Vagina (tissue), 2 donors: ENCODE results near the gene MTMR8.

ENCODE experiments used
- CTCF ChIP-seq, 3 experiments: fragments of 450-650 bp in 2 of 3; fragments of 200-600 bp in 1 of 3; sonication (generic) in 1 of 3; IDR thresholded peaks; one replicate each; pipeline ENCODE4 v1.5.1; 2017 to 2019; ENCODE audit warnings: antibody characterized with exemption in 3 of 3, mild to moderate bottlenecking in 2 of 3, moderate library complexity in 2 of 3
- POLR2A ChIP-seq, 2 donors: fragments of 450-650 bp; IDR thresholded peaks; one replicate each; pipeline ENCODE4 v1.6.1; 2017; ENCODE audit warnings: antibody characterized with exemption in 2 of 2, mild to moderate bottlenecking in 2 of 2, moderate library complexity in 2 of 2
- POLR2AphosphoS5 ChIP-seq, 2 donors: sonication (generic); formaldehyde crosslinking; IDR thresholded peaks; one replicate each; pipeline ENCODE4 v1.9.0; 2017; ENCODE audit warnings: antibody characterized with exemption in 2 of 2, mild to moderate bottlenecking in 2 of 2, low read depth in 1 of 2; ENCODE audit not compliant: insufficient read depth in 1 of 2

- TF ChIP-seq POLR2A (IDR thresholded peaks at IDR 0.05), result no peak
- TF ChIP-seq CTCF (IDR thresholded peaks at IDR 0.05), result no peak
- no peak for TF ChIP-seq POLR2AphosphoS5 (IDR thresholded peaks at IDR 0.05; ENCODE audit: insufficient read depth in 1 of 2, low read depth in 1 of 2)
These were observed 17.5 kb downstream of the MTMR8 start for GRCh38 chrX:64377753-64378152.
